Measurements from ENCODE around the gene EED.

Gene EED

GRCh38 chr11:86202013-86202336 lies 42.6 kb upstream of the EED start:
- no peak for ATAC-seq
- TF ChIP-seq CSDC2 (CRISPR knock-in tag; IDR thresholded peaks at IDR 0.05) = no peak
- TF ChIP-seq ZNF565 (CRISPR knock-in tag; conservative IDR thresholded peaks at IDR 0.05; ENCODE audit: low read depth) = no peak
- no peak for TF ChIP-seq OSR1 (CRISPR knock-in tag; IDR thresholded peaks at IDR 0.05)
- no peak for TF ChIP-seq CSRNP3 (CRISPR knock-in tag; IDR thresholded peaks at IDR 0.05)
- TF ChIP-seq ESRRG (CRISPR knock-in tag; IDR thresholded peaks at IDR 0.05) = no peak
- TF ChIP-seq ZNF70 (CRISPR knock-in tag; IDR thresholded peaks at IDR 0.05) = no peak
- no peak for TF ChIP-seq TOX (CRISPR knock-in tag; IDR thresholded peaks at IDR 0.05; ENCODE audit: borderline replicate concordance)
- no peak for TF ChIP-seq ZC3H10 (CRISPR knock-in tag; IDR thresholded peaks at IDR 0.05)
- no peak for TF ChIP-seq GLIS3 (CRISPR knock-in tag; IDR thresholded peaks at IDR 0.05)
- TF ChIP-seq TSHZ2 (CRISPR knock-in tag; IDR thresholded peaks at IDR 0.05) = no peak
- no peak for TF ChIP-seq ARNTL (CRISPR knock-in tag; IDR thresholded peaks at IDR 0.05; ENCODE audit: borderline replicate concordance, low read depth)

GRCh38 chr11:86204356-86204755 lies 40.2 kb upstream of the EED start:
- TF ChIP-seq BACH2 (CRISPR knock-in tag; IDR thresholded peaks at IDR 0.05; ENCODE audit: borderline replicate concordance) (no peak), ZNF8 (CRISPR knock-in tag; IDR thresholded peaks at IDR 0.05) (no peak), ZFP30 (CRISPR knock-in tag; IDR thresholded peaks at IDR 0.05) (no peak), ZC3H10 (CRISPR knock-in tag; IDR thresholded peaks at IDR 0.05) (no peak), POU6F1 (CRISPR knock-in tag; IDR thresholded peaks at IDR 0.05; ENCODE audit: borderline replicate concordance, low read depth) (no peak), PATZ1 (CRISPR knock-in tag; IDR thresholded peaks at IDR 0.05; ENCODE audit: borderline replicate concordance) (no peak), CSRNP3 (CRISPR knock-in tag; IDR thresholded peaks at IDR 0.05) (no peak), CSDC2 (CRISPR knock-in tag; IDR thresholded peaks at IDR 0.05) (no peak), ZFP3 (CRISPR knock-in tag; IDR thresholded peaks at IDR 0.05) (no peak), TSHZ2 (CRISPR knock-in tag; IDR thresholded peaks at IDR 0.05) (no peak)
- ATAC-seq = no peak
